HL-60 (cell line): ENCODE measurements around the gene LIMK2.
"Not testable (repeated sequence)": the region's sequence is repeated elsewhere in the genome, so short reads cannot be mapped to it uniquely, and the experiment has no call there.

Experiments used
- CTCF ChIP-seq: IDR thresholded peaks from one replicate; pipeline ENCODE4 v1.5.1; 2011; ENCODE audit warnings: low read length, control low read depth, inconsistent platforms; ENCODE audit not compliant: insufficient read depth
- GABPA ChIP-seq: IDR thresholded peaks from 2 replicates; pipeline ENCODE4 v1.6.1; 2012; ENCODE audit warnings: low read depth
- POLR2AphosphoS5 ChIP-seq: IDR thresholded peaks from 2 replicates; pipeline ENCODE4 v1.6.1; 2012; ENCODE audit warnings: low read depth
- REST ChIP-seq: IDR thresholded peaks from 2 replicates; pipeline ENCODE4 v1.6.1; 2012; ENCODE audit warnings: low read depth; ENCODE audit not compliant: insufficient replicate concordance

DNA sequence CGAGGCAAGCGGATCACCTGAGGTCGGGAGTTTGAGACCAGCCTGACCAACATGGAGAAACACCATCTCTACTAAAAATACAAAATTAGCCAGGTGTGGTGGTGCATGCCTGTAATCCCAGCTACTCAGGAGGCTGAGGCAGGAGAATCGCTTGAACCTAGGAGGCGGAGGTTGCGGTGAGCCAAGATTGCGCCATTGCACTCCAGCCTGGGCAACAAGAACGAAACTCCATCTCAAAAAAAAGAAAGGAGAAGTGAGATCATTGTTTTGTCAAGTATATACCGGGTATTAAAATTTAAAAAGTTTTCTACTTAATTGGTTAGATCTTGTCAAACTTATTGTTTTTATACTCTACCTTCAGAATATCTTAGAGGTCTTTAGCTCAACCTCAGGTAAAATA is 40.4 kb upstream of the LIMK2 start:
- TF ChIP-seq CTCF, POLR2AphosphoS5, REST, GABPA: not testable (repeated sequence)
